Aorta (tissue), 5 donors: Measurements from ENCODE around the gene PTK7. TPM values are rescaled to one million over a fixed set of nuclear protein-coding genes. Genes with fewer than 3 reads are reported as not detected.
A peak's percentile ranks its signal among the peaks of the same experiment; 100 is the strongest.
"Not testable (repeated sequence)": the region's sequence is repeated elsewhere in the genome, so short reads cannot be mapped to it uniquely, and the experiment has no call there.

Source experiments
- ATAC-seq: fragments of 200-7000 bp; cut with Tn5 transposase; one replicate; pipeline ENCODE4 v1.9.1; 2022; ENCODE audit warnings: moderate library complexity; ENCODE audit not compliant: low FRiP score
- DNase-seq, 2 donors: peaks; one replicate each; pipeline ENCODE4 v3.0.0-alpha.2; 2020
- H3K27ac ChIP-seq, 2 donors: one replicate each; pipeline ENCODE4 v1.5.1; 2013; ENCODE audit warnings: low read length in 2 of 2, mild to moderate bottlenecking in 2 of 2, moderate library complexity in 2 of 2, control low read depth in 1 of 2, inconsistent platforms in 1 of 2, low read depth in 1 of 2
- H3K27me3 ChIP-seq, 2 donors: one replicate each; pipeline ENCODE4 v1.6.1; 2013; ENCODE audit warnings: control low read depth in 1 of 2, low read length in 1 of 2, mild to moderate bottlenecking in 1 of 2, moderate library complexity in 1 of 2; ENCODE audit not compliant: insufficient read depth in 2 of 2, control insufficient read depth in 1 of 2
- H3K36me3 ChIP-seq, 2 donors: one replicate each; pipeline ENCODE4 v1.6.1; 2013; ENCODE audit warnings: control low read depth in 1 of 2, low read length in 1 of 2, mild to moderate bottlenecking in 1 of 2; ENCODE audit not compliant: insufficient read depth in 2 of 2, control insufficient read depth in 1 of 2
- H3K4me1 ChIP-seq, 2 donors: one replicate each; pipeline ENCODE4 v1.6.1; 2013; ENCODE audit warnings: low read length in 2 of 2, control low read depth in 1 of 2, mild to moderate bottlenecking in 1 of 2, moderate library complexity in 1 of 2; ENCODE audit not compliant: insufficient read depth in 2 of 2, control insufficient read depth in 1 of 2
- H3K4me3 ChIP-seq, 2 donors: one replicate each; pipeline ENCODE4 v1.5.1; 2013; ENCODE audit warnings: low read length in 2 of 2, control low read depth in 1 of 2, mild to moderate bottlenecking in 1 of 2
- H3K9me3 ChIP-seq: one replicate; pipeline ENCODE4 v1.6.1; 2013; ENCODE audit warnings: mild to moderate bottlenecking, low read length; ENCODE audit not compliant: control insufficient read depth
- WGBS, 2 donors: extraction: QIAGEN DNeasy Blood & Tissue Kit; methylation state at CpG; one replicate each; pipeline ENCODE4 v1.1.7; 2013; 5-methylcytosine and 5-hydroxymethylcytosine counted together
- intact Hi-C, 2 donors: fragments of 100-400 bp; cut with DNase I; formaldehyde crosslinking; loops; one replicate each; pipeline versions ENCODE4 v1.14.2 to v1.15.0; 2022
- polyA plus RNA-seq, 2 donors: library from polyadenylated mRNA; stranded (reverse); fragments of 200-250 nt; gene quantifications; one replicate each; pipeline ENCODE4 v1.2.3, GENCODE V29; 2013
- total RNA-seq, 2 donors: library from RNA; stranded (reverse); fragmentation: NEBNext Ultra II Directional; extraction: Animal tissue kit (Norgen Biotek cat#: 25700); gene quantifications; one replicate each; pipeline ENCODE4 v1.2.1, GENCODE V29; 2021
- donor health status: healthy with polysubstance abuse.
- donor health status: Bipolar disorder and iron deficiency.
- donor health status: DM: no; HTN: no; CAD: no.
- donor health status: DM: no; HTN: no; CAD: no.
- donor health status: DM: yes; HTN: yes; CAD: no.

Gene PTK7
- total and polyA plus RNA-seq, 4 donors, result 0.13 to 9.6 (median 5.0) TPM

DNA sequence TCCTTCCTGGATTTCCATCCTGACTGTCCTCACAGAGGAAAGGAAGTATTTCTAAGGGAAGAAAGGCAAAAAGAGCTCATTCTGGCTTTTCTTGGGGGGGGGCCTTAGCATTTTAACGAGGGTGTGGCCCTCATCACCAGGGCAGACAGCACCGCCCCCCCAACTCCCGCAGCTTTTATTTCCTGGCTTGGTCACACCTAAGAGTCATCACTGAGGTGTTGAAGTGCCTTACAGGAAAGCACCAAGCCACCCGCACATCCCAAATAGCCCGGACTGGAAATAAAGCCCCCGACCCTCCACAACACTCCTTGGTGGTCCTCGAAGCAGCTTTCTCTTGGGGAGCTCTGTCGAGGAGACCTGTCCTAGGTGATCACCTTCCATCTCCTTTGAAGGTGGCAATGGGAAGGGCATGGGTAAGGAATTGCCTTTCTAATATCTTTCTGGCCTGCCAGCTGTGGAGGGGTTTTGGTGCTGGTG is 1.3 kb downstream of the PTK7 start:
- Histone ChIP-seq H3K4me1 (no peaks in the 10 kb centered on the region), H3K27ac (no peak overlapping the region), H3K4me3 (peak overlapping the region in 1 of 2 donors; percentile 34), H3K36me3 (peaks cover 0 to 4% of the 10 kb centered on the region in 2 donors), H3K27me3 (no peaks in the 10 kb centered on the region), H3K9me3 (no peaks in the 10 kb centered on the region)
- DNase-seq, result no peak
- WGBS, 2 donors, result 46 to 50% methylated on average over 8 of the region's 8 CpGs
- no peak for ATAC-seq
- intact Hi-C loops, result no loop called here

DNA sequence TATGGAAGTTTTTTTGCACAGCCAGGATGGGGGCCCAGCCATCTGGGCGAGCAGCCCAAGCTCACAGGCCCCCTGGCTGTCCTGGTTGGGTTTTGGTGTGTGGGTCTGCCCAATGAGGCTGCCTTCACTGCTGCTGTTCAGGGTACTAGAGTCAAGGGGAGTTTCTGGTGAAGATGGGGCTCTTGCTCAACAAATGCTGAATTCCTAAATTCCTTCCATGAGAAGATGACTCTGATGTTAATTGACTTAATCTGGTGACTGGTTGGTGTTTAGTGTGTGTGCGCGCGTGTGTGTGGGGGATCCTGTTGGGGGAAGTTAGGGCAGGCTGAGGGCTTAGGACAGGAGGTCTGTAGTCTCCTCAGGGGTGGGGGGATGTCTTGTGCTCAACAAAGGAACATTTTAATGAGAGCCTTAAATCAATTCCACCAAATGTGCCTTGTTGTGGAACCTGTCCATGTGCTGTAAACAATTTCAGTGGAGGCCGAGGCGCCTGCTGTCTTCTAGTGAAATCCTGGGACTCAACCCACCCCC is 1.9 kb downstream of the PTK7 start:
- no peak for ATAC-seq
- intact Hi-C loops, result no loop called here

DNA sequence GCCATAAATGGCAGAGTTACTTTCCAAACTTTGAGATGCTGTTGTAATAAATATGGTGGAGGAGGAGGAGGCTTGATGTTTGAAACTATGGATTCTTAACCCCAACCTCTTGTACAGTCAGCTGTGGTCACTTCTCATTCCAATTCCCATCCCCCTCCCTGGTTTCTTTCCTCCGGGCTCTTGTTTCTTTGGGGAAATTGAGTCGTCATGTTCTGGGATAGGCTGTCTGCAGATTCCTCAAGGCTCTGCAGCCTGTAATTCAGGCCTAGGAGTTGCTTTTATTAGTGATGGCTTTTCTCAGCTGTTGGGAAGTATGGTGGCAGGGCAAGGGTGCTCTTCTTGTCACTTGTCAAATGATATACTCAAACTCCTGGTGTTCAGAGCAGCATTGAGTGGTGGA is 2.6 kb downstream of the PTK7 start:
- Histone ChIP-seq H3K27me3 (no peaks in the 10 kb centered on the region), H3K4me3 (no peak overlapping the region)
- intact Hi-C loops, result no loop called here

More for the DNA sequence above, 1.9 kb downstream of the PTK7 start:
- H3K36me3 ChIP-seq, result peaks cover 0 to 4% of the 10 kb centered on the region in 2 donors
- no peak overlapping the region for H3K4me3 ChIP-seq
- 94 to 97% methylated on average over 6 of the region's 6 CpGs for whole genome bisulfite sequencing, 2 donors
- no peaks in the 10 kb centered on the region for H3K4me1 ChIP-seq
- H3K27ac ChIP-seq, result no peak overlapping the region
- H3K27me3 ChIP-seq, result no peaks in the 10 kb centered on the region
- no peak for DNase-seq
- no peaks in the 10 kb centered on the region for H3K9me3 ChIP-seq

DNA sequence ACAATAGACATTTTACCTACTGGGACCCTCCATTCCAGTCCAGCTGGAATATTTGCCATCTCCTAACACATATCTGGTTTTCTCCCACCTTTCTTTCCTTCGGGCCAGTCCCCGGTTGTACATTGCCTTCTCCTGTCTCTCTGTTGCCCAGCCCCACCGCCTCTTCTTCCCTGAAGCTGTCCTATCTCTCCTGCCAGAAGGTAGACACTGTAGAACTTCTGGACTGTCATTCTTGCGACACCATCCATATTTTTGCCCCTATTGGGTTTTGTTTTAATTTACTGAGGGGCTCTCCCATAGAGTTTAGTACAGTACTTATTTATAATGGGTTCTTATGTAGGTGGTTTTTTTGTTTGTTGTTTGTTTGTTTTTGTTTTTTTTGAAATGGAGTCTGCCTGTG is 4.9 kb downstream of the PTK7 start:
- no peak for DNase-seq
- no peaks in the 10 kb centered on the region for H3K4me1 ChIP-seq
- ATAC-seq, result no peak
- H3K36me3 ChIP-seq, result no peaks in the 10 kb centered on the region
- 95 to 96% methylated on average over 4 of the region's 4 CpGs for WGBS, 2 donors
- intact Hi-C loops, result no loop called here
- H3K4me3 ChIP-seq, result no peak overlapping the region
- H3K27me3 ChIP-seq, result no peaks in the 10 kb centered on the region
- no peaks in the 10 kb centered on the region for H3K9me3 ChIP-seq
- no peak overlapping the region for H3K27ac ChIP-seq

More for the DNA sequence above, 2.6 kb downstream of the PTK7 start:
- H3K4me1 ChIP-seq, result no peaks in the 10 kb centered on the region
- no peaks in the 10 kb centered on the region for H3K9me3 ChIP-seq
- DNase-seq (no peak), ATAC-seq (no peak)
- H3K27ac ChIP-seq, result no peak overlapping the region
- 93 to 100% methylated on average over 2 of the region's 2 CpGs for WGBS, 2 donors
- H3K36me3 ChIP-seq, result peaks cover 0 to 2% of the 10 kb centered on the region in 2 donors

DNA sequence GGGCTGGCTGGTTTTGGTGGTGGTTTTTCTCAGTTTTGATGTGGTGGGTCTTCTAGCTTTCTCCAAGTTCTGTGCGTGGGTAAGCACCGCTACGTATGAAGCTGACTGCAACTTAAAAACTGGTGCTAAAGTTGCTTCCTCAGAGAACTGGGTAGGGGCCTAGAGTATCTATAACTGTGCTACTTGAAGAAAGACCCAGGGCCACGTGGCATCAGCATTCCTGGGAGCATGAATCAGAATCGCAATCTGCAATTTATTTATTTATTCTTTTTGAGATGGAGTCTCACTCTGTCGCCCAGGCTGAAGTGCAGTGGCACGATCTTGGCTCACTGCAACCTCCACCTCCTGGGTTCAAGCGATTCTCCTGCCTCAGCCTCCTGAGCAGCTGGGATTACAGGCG is 5.8 kb downstream of the PTK7 start:
- 82 to 87% methylated on average over 9 of the region's 9 CpGs for WGBS, 2 donors
- H3K27ac ChIP-seq, H3K9me3 ChIP-seq, DNase-seq, H3K4me3 ChIP-seq, ATAC-seq, H3K4me1 ChIP-seq, intact Hi-C loops, H3K36me3 ChIP-seq, H3K27me3 ChIP-seq: not testable (repeated sequence)

DNA sequence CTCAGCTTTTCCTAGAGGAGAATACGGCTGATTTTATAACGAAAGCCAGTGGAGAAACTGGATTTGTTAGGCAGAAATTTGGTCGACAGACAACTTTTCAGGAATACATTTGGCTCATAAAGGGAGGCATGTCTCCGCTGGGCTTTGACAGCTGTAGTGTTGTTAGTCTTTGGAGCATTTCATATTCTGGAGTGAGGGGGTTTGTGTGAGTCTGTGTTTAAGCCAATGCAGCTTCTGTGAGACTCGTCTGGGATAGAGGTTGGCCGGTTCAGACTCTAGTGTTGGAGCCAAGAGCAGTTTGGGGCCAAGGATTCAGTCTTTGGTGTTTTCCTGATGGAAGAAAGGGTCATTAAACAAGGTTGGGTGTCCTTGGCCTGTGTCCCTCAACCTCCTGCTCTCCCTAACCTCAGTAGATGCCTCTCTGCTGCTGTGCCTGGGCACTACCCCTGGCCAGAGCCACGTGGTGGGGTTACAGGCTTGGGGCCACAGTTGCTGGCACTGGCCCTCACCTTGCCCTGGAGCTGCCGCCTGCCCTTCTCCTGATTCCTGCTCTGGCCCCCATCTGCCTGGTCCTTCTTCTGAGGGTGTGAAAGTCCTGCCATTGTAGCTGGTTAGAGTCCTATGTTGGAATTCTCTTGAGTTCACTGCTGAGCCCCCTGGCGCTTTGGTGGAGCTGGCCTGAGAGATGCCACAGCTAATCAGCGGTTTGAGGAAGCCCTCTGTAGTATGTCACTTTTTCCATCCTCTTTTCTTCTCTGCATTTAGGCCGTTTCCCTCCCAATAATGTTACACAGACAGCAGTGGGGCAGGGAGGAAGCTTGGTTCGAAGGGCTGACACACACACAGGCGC is 6.9 kb downstream of the PTK7 start:
- H3K36me3 ChIP-seq, result no peaks in the 10 kb centered on the region
- WGBS, 2 donors, result 68 to 69% methylated on average over 13 of the region's 13 CpGs
- intact Hi-C loops, result no loop called here
- H3K4me1 ChIP-seq, result no peaks in the 10 kb centered on the region
- no peak overlapping the region for H3K27ac ChIP-seq
- DNase-seq, result peak in 1 of 2 donors; percentile 64
- peak; percentile 26 for ATAC-seq
- H3K9me3 ChIP-seq, result no peaks in the 10 kb centered on the region
- no peak overlapping the region for H3K4me3 ChIP-seq
- no peaks in the 10 kb centered on the region for H3K27me3 ChIP-seq

DNA sequence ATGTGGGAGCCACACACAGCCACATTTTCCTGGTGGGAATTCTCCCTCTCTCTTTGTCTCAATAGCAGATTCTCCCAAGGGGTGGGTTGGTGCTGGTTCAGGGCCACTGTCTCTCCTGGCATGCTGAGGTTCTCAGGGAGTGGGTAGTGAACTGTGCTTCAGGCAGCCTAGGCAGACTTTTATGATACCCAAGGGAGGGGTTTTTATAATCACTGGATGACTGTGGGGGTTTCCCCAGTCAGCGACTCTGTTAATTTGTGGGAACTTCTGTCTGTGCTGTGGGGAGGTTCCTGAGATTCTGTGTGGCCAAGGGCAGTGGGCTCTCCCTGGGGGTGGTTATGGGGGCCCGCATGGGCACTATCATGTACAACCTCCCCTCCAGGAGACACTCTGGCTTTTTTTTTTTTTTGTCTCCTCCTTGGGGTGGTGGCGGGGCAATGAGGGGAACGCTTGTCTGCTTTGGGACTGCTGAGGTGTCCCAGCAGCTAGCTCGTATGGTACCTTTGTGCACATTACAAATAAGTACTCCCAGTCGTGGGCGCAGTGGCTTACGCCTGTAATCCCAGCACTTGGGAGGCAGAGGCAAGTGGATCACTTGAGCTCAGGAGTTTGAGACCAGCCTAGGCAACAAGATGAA is 10.0 kb downstream of the PTK7 start:
- H3K4me1 ChIP-seq, result no peaks in the 10 kb centered on the region
- 81 to 88% methylated on average over 8 of the region's 8 CpGs for WGBS, 2 donors
- no peak overlapping the region for H3K4me3 ChIP-seq
- intact Hi-C loops, result no loop called here
- H3K36me3 ChIP-seq, result no peaks in the 10 kb centered on the region
- DNase-seq, result peak in 1 of 2 donors; percentile 43
- ATAC-seq, result no peak
- H3K27me3 ChIP-seq, result no peaks in the 10 kb centered on the region
- no peak overlapping the region for H3K27ac ChIP-seq
- H3K9me3 ChIP-seq, result no peaks in the 10 kb centered on the region

DNA sequence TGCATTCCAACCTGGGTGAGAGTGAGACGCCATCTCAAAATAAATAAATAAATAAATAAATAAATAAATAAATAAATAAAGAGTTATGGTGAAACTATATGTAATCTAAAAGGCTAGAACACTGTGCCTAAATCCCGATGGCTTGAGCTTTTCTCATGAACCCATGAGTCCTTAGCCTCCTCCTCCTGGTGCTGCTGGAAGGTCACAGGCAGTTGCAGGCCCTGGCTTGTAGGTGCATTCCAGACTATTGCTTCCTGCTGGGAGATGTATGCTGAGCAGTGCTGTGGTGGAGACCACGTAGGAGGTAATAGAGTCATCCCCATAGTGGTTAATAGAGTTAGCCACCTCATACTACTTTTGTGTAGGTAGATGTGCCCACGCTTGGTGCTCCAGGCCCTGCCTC is 12.5 kb downstream of the PTK7 start:
- H3K4me1 ChIP-seq, result no peaks in the 10 kb centered on the region
- WGBS, 2 donors, result 93 to 94% methylated on average over 4 of the region's 4 CpGs
- H3K9me3 ChIP-seq, result no peaks in the 10 kb centered on the region
- ATAC-seq (no peak), DNase-seq (no peak)
- no peaks in the 10 kb centered on the region for H3K36me3 ChIP-seq
- intact Hi-C loops, result no loop called here
- H3K4me3 ChIP-seq, result no peak overlapping the region
- no peak overlapping the region for H3K27ac ChIP-seq
- no peaks in the 10 kb centered on the region for H3K27me3 ChIP-seq
